Mesendoderm (in vitro differentiated cells): Measurements from ENCODE around the gene CD44.

Experiments
- DNase-seq: peaks from one replicate; pipeline ENCODE4 v3.0.0; 2013
- H2AK5ac ChIP-seq: 2 replicates; pipeline ENCODE4 v1.6.1; 2013; ENCODE audit warnings: low read length, inconsistent platforms
- H2BK120ac ChIP-seq: 2 replicates; pipeline ENCODE4 v1.6.1; 2013; ENCODE audit warnings: low read depth, mild to moderate bottlenecking, low read length, moderate library complexity, mixed read lengths
- H2BK15ac ChIP-seq: replicated peaks from 2 replicates; pipeline ENCODE4 v1.6.1; 2013; ENCODE audit warnings: low read depth, mild to moderate bottlenecking, moderate library complexity
- H2BK5ac ChIP-seq: 2 replicates; pipeline ENCODE4 v1.6.1; 2013; ENCODE audit warnings: low read length, inconsistent platforms
- H3K18ac ChIP-seq: 2 replicates; pipeline ENCODE4 v1.6.1; 2013; ENCODE audit warnings: mild to moderate bottlenecking, low read length, mixed read lengths
- H3K23ac ChIP-seq: one replicate; pipeline ENCODE4 v1.6.1; 2013; ENCODE audit warnings: low read length
- H3K27ac ChIP-seq: 2 replicates; pipeline ENCODE4 v1.5.1; 2013; ENCODE audit warnings: low read depth, mild to moderate bottlenecking, inconsistent platforms, low read length, moderate library complexity
- H3K27me3 ChIP-seq: 2 replicates; pipeline ENCODE4 v1.6.1; 2013; ENCODE audit warnings: low read length, control low read depth, mild to moderate bottlenecking, inconsistent platforms; ENCODE audit not compliant: insufficient read depth, poor library complexity
- H3K36me3 ChIP-seq: 2 replicates; pipeline ENCODE4 v1.6.1; 2013; ENCODE audit warnings: low read length, inconsistent platforms; ENCODE audit not compliant: control insufficient read depth, insufficient read depth
- H3K4ac ChIP-seq: one replicate; pipeline ENCODE4 v1.6.1; 2013; ENCODE audit warnings: low read depth, mild to moderate bottlenecking, low read length, moderate library complexity
- H3K4me1 ChIP-seq: 2 replicates; pipeline ENCODE4 v1.6.1; 2013; ENCODE audit warnings: low read depth, low read length, inconsistent platforms; ENCODE audit not compliant: control insufficient read depth
- H3K4me2 ChIP-seq: 2 replicates; pipeline ENCODE4 v1.6.1; 2013; ENCODE audit warnings: low read length
- H3K4me3 ChIP-seq: 2 replicates; pipeline ENCODE4 v1.5.1; 2013; ENCODE audit warnings: mild to moderate bottlenecking, low read length
- H3K56ac ChIP-seq: one replicate; pipeline ENCODE4 v1.6.1; 2013; ENCODE audit warnings: low read length
- H3K79me1 ChIP-seq: 2 replicates; pipeline ENCODE4 v1.6.1; 2013; ENCODE audit warnings: low read length, inconsistent platforms
- H3K79me2 ChIP-seq: 2 replicates; pipeline ENCODE4 v1.6.1; 2013; ENCODE audit warnings: mild to moderate bottlenecking, low read length; ENCODE audit not compliant: control insufficient read depth, insufficient read depth
- H3K9ac ChIP-seq: 2 replicates; pipeline ENCODE4 v1.6.1; 2013; ENCODE audit warnings: low read length, inconsistent platforms
- H4K5ac ChIP-seq: one replicate; pipeline ENCODE4 v1.6.1; 2013; ENCODE audit warnings: low read length
- H4K8ac ChIP-seq: one replicate; pipeline ENCODE4 v1.6.1; 2013; ENCODE audit warnings: low read depth, mild to moderate bottlenecking, control low read depth, low read length, moderate library complexity
- WGBS: extraction: QIAGEN DNeasy Blood & Tissue Kit; methylation state at CpG from one replicate; pipeline ENCODE4 v1.1.7; 2013; ENCODE audit warnings: low lambda C conversion rate, missing lambda C conversion rate; ENCODE audit not compliant: insufficient coverage; ENCODE audit errors: extremely low coverage; 5-methylcytosine and 5-hydroxymethylcytosine counted together

Gene CD44

GRCh38 chr11:35241531-35241930 lies 102.6 kb downstream of the CD44 start:
- WGBS, result no CpG with 5 or more reads among the region's 1 CpG
- Histone ChIP-seq H3K4me1 (no peaks in the 10 kb centered on the region), H4K8ac (no peak overlapping the region), H3K56ac (no peak overlapping the region), H3K23ac (no peak overlapping the region), H2AK5ac (no peak overlapping the region), H3K9ac (no peak overlapping the region), H2BK5ac (no peak overlapping the region), H3K4ac (no peak overlapping the region), H3K4me3 (no peak overlapping the region), H3K79me1 (no peaks in the 10 kb centered on the region), H3K79me2 (no peaks in the 10 kb centered on the region), H3K27ac (no peak overlapping the region), H4K5ac (no peak overlapping the region), H3K27me3 (no peaks in the 10 kb centered on the region), H2BK120ac (no peak overlapping the region), H3K4me2 (no peak overlapping the region), H3K36me3 (no peaks in the 10 kb centered on the region), H2BK15ac (no peak overlapping the region), H3K18ac (no peak overlapping the region)
- no peak for DNase-seq

GRCh38 chr11:35242412-35243242 lies 103.7 kb downstream of the CD44 start:
- Histone ChIP-seq H3K36me3 (no peaks in the 10 kb centered on the region), H3K23ac (no peak overlapping the region), H2BK15ac (no peak overlapping the region), H3K79me1 (no peaks in the 10 kb centered on the region), H3K4ac (no peak overlapping the region), H3K79me2 (no peaks in the 10 kb centered on the region), H3K18ac (no peak overlapping the region), H3K4me3 (no peak overlapping the region), H3K27me3 (no peaks in the 10 kb centered on the region), H3K4me1 (no peaks in the 10 kb centered on the region), H2AK5ac (no peak overlapping the region), H2BK5ac (no peak overlapping the region), H4K5ac (no peak overlapping the region), H2BK120ac (no peak overlapping the region), H3K4me2 (no peak overlapping the region), H3K9ac (no peak overlapping the region), H3K56ac (no peak overlapping the region), H3K27ac (no peak overlapping the region), H4K8ac (no peak overlapping the region)
- no peak for DNase-seq
- WGBS, result no CpG with 5 or more reads among the region's 3 CpGs

GRCh38 chr11:35243774-35244173 lies 104.8 kb downstream of the CD44 start:
- no peak overlapping the region for H3K4ac ChIP-seq
- no peak overlapping the region for H3K4me2 ChIP-seq
- H3K23ac ChIP-seq, result no peak overlapping the region
- no peak overlapping the region for H3K4me3 ChIP-seq
- H3K27ac ChIP-seq, result no peak overlapping the region
- no peak overlapping the region for H4K5ac ChIP-seq
- no peak overlapping the region for H3K9ac ChIP-seq
- H2BK15ac ChIP-seq, result no peak overlapping the region
- H3K27me3 ChIP-seq, result no peaks in the 10 kb centered on the region
- no peak for DNase-seq
- H3K36me3 ChIP-seq, result no peaks in the 10 kb centered on the region
- WGBS, result no CpG with 5 or more reads among the region's 2 CpGs
- no peak overlapping the region for H3K18ac ChIP-seq
- H3K56ac ChIP-seq, result no peak overlapping the region
- no peaks in the 10 kb centered on the region for H3K4me1 ChIP-seq
- no peak overlapping the region for H2AK5ac ChIP-seq
- no peak overlapping the region for H4K8ac ChIP-seq
- H2BK5ac ChIP-seq, result no peak overlapping the region
- no peak overlapping the region for H2BK120ac ChIP-seq
- no peaks in the 10 kb centered on the region for H3K79me2 ChIP-seq
- H3K79me1 ChIP-seq, result no peaks in the 10 kb centered on the region

GRCh38 chr11:35245056-35245455 lies 106.1 kb downstream of the CD44 start:
- no peak overlapping the region for H2BK120ac ChIP-seq
- no peak overlapping the region for H4K8ac ChIP-seq
- no peak overlapping the region for H3K56ac ChIP-seq
- no peaks in the 10 kb centered on the region for H3K79me2 ChIP-seq
- H3K23ac ChIP-seq, result no peak overlapping the region
- H2BK15ac ChIP-seq, result no peak overlapping the region
- no peak overlapping the region for H3K18ac ChIP-seq
- no peak overlapping the region for H3K9ac ChIP-seq
- H2AK5ac ChIP-seq, result no peak overlapping the region
- no peaks in the 10 kb centered on the region for H3K36me3 ChIP-seq
- no peak for DNase-seq
- no peak overlapping the region for H3K4me3 ChIP-seq
- no peak overlapping the region for H3K27ac ChIP-seq
- no peaks in the 10 kb centered on the region for H3K4me1 ChIP-seq
- no CpG with 5 or more reads among the region's 4 CpGs for WGBS
- H3K4me2 ChIP-seq, result no peak overlapping the region
- H3K27me3 ChIP-seq, result no peaks in the 10 kb centered on the region
- H3K79me1 ChIP-seq, result no peaks in the 10 kb centered on the region
- no peak overlapping the region for H4K5ac ChIP-seq
- H2BK5ac ChIP-seq, result no peak overlapping the region
- H3K4ac ChIP-seq, result no peak overlapping the region

GRCh38 chr11:35245786-35246185 lies 106.8 kb downstream of the CD44 start:
- Histone ChIP-seq H3K79me1 (no peaks in the 10 kb centered on the region), H3K27ac (no peak overlapping the region), H4K8ac (no peak overlapping the region), H3K56ac (no peak overlapping the region), H2BK15ac (no peak overlapping the region), H3K4me3 (no peak overlapping the region), H3K4me1 (no peaks in the 10 kb centered on the region), H2AK5ac (no peak overlapping the region), H3K4ac (no peak overlapping the region), H2BK120ac (no peak overlapping the region), H3K79me2 (no peaks in the 10 kb centered on the region), H3K36me3 (no peaks in the 10 kb centered on the region), H2BK5ac (no peak overlapping the region), H3K23ac (no peak overlapping the region), H4K5ac (no peak overlapping the region), H3K9ac (no peak overlapping the region), H3K18ac (no peak overlapping the region), H3K4me2 (no peak overlapping the region), H3K27me3 (no peaks in the 10 kb centered on the region)
- DNase-seq, result no peak
- WGBS, result no CpG with 5 or more reads among the region's 1 CpG

GRCh38 chr11:35246745-35247144 lies 107.8 kb downstream of the CD44 start:
- H3K18ac ChIP-seq, result no peak overlapping the region
- H3K9ac ChIP-seq, result no peak overlapping the region
- H2BK5ac ChIP-seq, result no peak overlapping the region
- H2AK5ac ChIP-seq, result no peak overlapping the region
- H3K56ac ChIP-seq, result no peak overlapping the region
- H3K79me1 ChIP-seq, result no peaks in the 10 kb centered on the region
- H2BK15ac ChIP-seq, result no peak overlapping the region
- H3K27ac ChIP-seq, result no peak overlapping the region
- H4K5ac ChIP-seq, result no peak overlapping the region
- no peak for DNase-seq
- H3K4ac ChIP-seq, result no peak overlapping the region
- H3K4me2 ChIP-seq, result no peak overlapping the region
- no peaks in the 10 kb centered on the region for H3K36me3 ChIP-seq
- H3K23ac ChIP-seq, result no peak overlapping the region
- H3K4me3 ChIP-seq, result no peak overlapping the region
- H4K8ac ChIP-seq, result no peak overlapping the region
- H3K4me1 ChIP-seq, result no peaks in the 10 kb centered on the region
- H2BK120ac ChIP-seq, result no peak overlapping the region
- no peaks in the 10 kb centered on the region for H3K27me3 ChIP-seq
- no CpG with 5 or more reads among the region's 2 CpGs for WGBS
- H3K79me2 ChIP-seq, result no peaks in the 10 kb centered on the region
